ENCODE results near the gene DHRS13. TPM values are rescaled to one million over a fixed set of nuclear protein-coding genes. Genes with fewer than 3 reads are reported as not detected.

Gene DHRS13
- total and polyA plus RNA-seq, 9 donors: 3.7 to 13.8 (median 7.8) TPM

GRCh38 chr17:28950752-28951427, 48.0 kb upstream of the DHRS13 start:
- Histone ChIP-seq H3K9me3 (no peaks in the 10 kb centered on the region), H3K4me1 (ENCODE audit: insufficient read depth) (peaks cover 5% of the 10 kb centered on the region), H3K27me3 (no peaks in the 10 kb centered on the region), H3K4me3 (peak overlapping the region; percentile 68), H3K27ac (peak overlapping the region; percentile 75 to 77), H3K36me3 (no peaks in the 10 kb centered on the region)
- WGBS, 3 donors: 1% methylated on average over 26 to 51 of the region's 51 CpGs
- intact Hi-C loops (cut with DNase I): loop anchor here in 2 of 4 donors (5.0 kb wide), 1 partner anchor 614 kb away; the partner anchor contains the start of genes IFT20 (in 2 of the 2) and TNFAIP1 (in 2 of the 2)
- DNase-seq: no peak
- TF ChIP-seq POLR2A (IDR thresholded peaks at IDR 0.05) (no peak), CTCF (IDR thresholded peaks at IDR 0.05) (no peak), EP300 (IDR thresholded peaks at IDR 0.05) (no peak)

GRCh38 chr17:28950017-28950751, 47.3 kb upstream of the DHRS13 start:
- no peaks in the 10 kb centered on the region for H3K36me3 ChIP-seq
- DNase-seq: peak; percentile 54 to 74 (median 74)
- TF ChIP-seq EP300 (IDR thresholded peaks at IDR 0.05) (no peak), CTCF (IDR thresholded peaks at IDR 0.05) (no peak), POLR2A (IDR thresholded peaks at IDR 0.05) (no peak)
- H3K27me3 ChIP-seq: no peaks in the 10 kb centered on the region
- H3K9me3 ChIP-seq: no peaks in the 10 kb centered on the region
- intact Hi-C loops (cut with DNase I): loop anchor here in 2 of 4 donors (5.0 kb wide), 1 partner anchor 613 kb away; the partner anchor contains the start of genes IFT20 (in 2 of the 2) and TNFAIP1 (in 2 of the 2)
- H3K4me1 ChIP-seq (ENCODE audit: insufficient read depth): peaks cover 8% of the 10 kb centered on the region
- H3K27ac ChIP-seq: peak overlapping the region; percentile 75 to 77
- 0 to 1% (median 0%) methylated on average over 40 to 43 of the region's 43 CpGs for WGBS, 3 donors
- peak overlapping the region; percentile 68 for H3K4me3 ChIP-seq

- H3K4me3 ChIP-seq: peak overlapping the region; percentile 68
- H3K36me3 ChIP-seq: no peaks in the 10 kb centered on the region
- DNase-seq: peak; percentile 49 to 70 (median 68)
- no peaks in the 10 kb centered on the region for H3K9me3 ChIP-seq
- H3K4me1 ChIP-seq (ENCODE audit: insufficient read depth): peaks cover 12% of the 10 kb centered on the region
- 0 to 1% (median 0%) methylated on average over 44 to 61 of the region's 61 CpGs for WGBS, 3 donors
- no peaks in the 10 kb centered on the region for H3K27me3 ChIP-seq
- peak overlapping the region; percentile 1 to 75 for H3K27ac ChIP-seq
- TF ChIP-seq CTCF (IDR thresholded peaks at IDR 0.05): no peak
- TF ChIP-seq EP300 (IDR thresholded peaks at IDR 0.05): no peak
- TF ChIP-seq POLR2A (IDR thresholded peaks at IDR 0.05): no peak
- intact Hi-C loops (cut with DNase I): loop anchor here in 2 of 4 donors (5.0 kb wide), 1 partner anchor 612 kb away; the partner anchor contains the start of genes IFT20 (in 2 of the 2) and TNFAIP1 (in 2 of the 2)
Measured at GRCh38 chr17:28949185-28950016, 46.5 kb upstream of the DHRS13 start.

- peaks cover 12% of the 10 kb centered on the region for H3K4me1 ChIP-seq (ENCODE audit: insufficient read depth)
- H3K9me3 ChIP-seq: no peaks in the 10 kb centered on the region
- H3K36me3 ChIP-seq: no peaks in the 10 kb centered on the region
- H3K4me3 ChIP-seq: peak overlapping the region; percentile 68
- intact Hi-C loops (cut with DNase I): no loop called here
- H3K27ac ChIP-seq: peak overlapping the region; percentile 1 to 75
- no peak for DNase-seq
- TF ChIP-seq CTCF (IDR thresholded peaks at IDR 0.05): no peak
- no peak for TF ChIP-seq EP300 (IDR thresholded peaks at IDR 0.05)
- TF ChIP-seq POLR2A (IDR thresholded peaks at IDR 0.05): no peak
- no peaks in the 10 kb centered on the region for H3K27me3 ChIP-seq
- 0 to 1% (median 1%) methylated on average over 15 of the region's 15 CpGs for WGBS, 3 donors
Measured at GRCh38 chr17:28948873-28949184, 46.0 kb upstream of the DHRS13 start.

Measured in ovary (tissue), 9 donors.